Karpas-422 (cell line): ENCODE results near the gene NEO1. TPM values are rescaled to one million over a fixed set of nuclear protein-coding genes. Genes with fewer than 3 reads are reported as not detected.

Source experiments
- DNase-seq: peaks from one replicate; pipeline ENCODE4 v3.0.0-alpha.2; 2015
- H2AFZ ChIP-seq: fragments of 200-600 bp; sonication (generic); 2 replicates; pipeline ENCODE4 v1.6.1; 2014; ENCODE audit warnings: antibody characterized with exemption, low read length, mixed read lengths
- H3K27ac ChIP-seq: fragments of 200-600 bp; sonication (generic); 2 replicates; pipeline ENCODE4 v1.5.1; 2014; ENCODE audit warnings: mild to moderate bottlenecking, low read length, moderate library complexity
- H3K27me3 ChIP-seq: fragments of 200-600 bp; sonication (generic); 2 replicates; pipeline ENCODE4 v1.6.1; 2014; ENCODE audit warnings: low read length, mixed read lengths
- H3K36me3 ChIP-seq: fragments of 200-600 bp; sonication (generic); 2 replicates; pipeline ENCODE4 v1.6.1; 2014; ENCODE audit warnings: low read length, mixed read lengths; ENCODE audit not compliant: insufficient read depth
- H3K4me1 ChIP-seq: fragments of 200-600 bp; sonication (generic); 2 replicates; pipeline ENCODE4 v1.6.1; 2014; ENCODE audit warnings: mild to moderate bottlenecking, low read length, mixed read lengths
- H3K4me2 ChIP-seq: fragments of 200-600 bp; sonication (generic); 2 replicates; pipeline ENCODE4 v1.6.1; 2014; ENCODE audit warnings: low read length, low read depth, mild to moderate bottlenecking; ENCODE audit not compliant: poor library complexity, severe bottlenecking
- H3K4me3 ChIP-seq: fragments of 200-600 bp; sonication (generic); 2 replicates; pipeline ENCODE4 v1.5.1; 2014; ENCODE audit warnings: mild to moderate bottlenecking, antibody characterized with exemption, low read length, mixed read lengths
- H3K79me2 ChIP-seq: fragments of 200-600 bp; sonication (generic); 2 replicates; pipeline ENCODE4 v1.6.1; 2014; ENCODE audit warnings: mild to moderate bottlenecking, low read length, mixed read lengths
- H3K9ac ChIP-seq: fragments of 200-600 bp; sonication (generic); 2 replicates; pipeline ENCODE4 v1.6.0; 2014; ENCODE audit warnings: low read length
- H3K9me2 ChIP-seq: fragments of 200-600 bp; sonication (generic), shearing (Covaris generic); replicated peaks from 2 replicates; pipeline ENCODE4 v1.6.0; 2014; ENCODE audit warnings: mild to moderate bottlenecking, low read length, moderate library complexity; ENCODE audit not compliant: insufficient read depth
- H3K9me3 ChIP-seq: fragments of 300-700, 200-600 bp; sonication (generic); 2 replicates; pipeline ENCODE4 v1.6.1; 2014; ENCODE audit warnings: low read length, mixed read lengths
- H4K20me1 ChIP-seq: fragments of 200-600 bp; sonication (generic); 2 replicates; pipeline ENCODE4 v1.6.1; 2014; ENCODE audit warnings: mild to moderate bottlenecking, antibody characterized with exemption, low read length, low read depth; ENCODE audit not compliant: insufficient read depth
- total RNA-seq: library from RNA; depleted of rRNA; stranded (reverse); fragments of >200 nt; shearing (Covaris generic); gene quantifications from 2 replicates; pipeline ENCODE4 v1.2.3, GENCODE V29; 2014; ENCODE audit warnings: low replicate concordance

The NEO1 gene
- total RNA-seq, 1 experiment from 2014 or later, result 7.6 TPM

DNA sequence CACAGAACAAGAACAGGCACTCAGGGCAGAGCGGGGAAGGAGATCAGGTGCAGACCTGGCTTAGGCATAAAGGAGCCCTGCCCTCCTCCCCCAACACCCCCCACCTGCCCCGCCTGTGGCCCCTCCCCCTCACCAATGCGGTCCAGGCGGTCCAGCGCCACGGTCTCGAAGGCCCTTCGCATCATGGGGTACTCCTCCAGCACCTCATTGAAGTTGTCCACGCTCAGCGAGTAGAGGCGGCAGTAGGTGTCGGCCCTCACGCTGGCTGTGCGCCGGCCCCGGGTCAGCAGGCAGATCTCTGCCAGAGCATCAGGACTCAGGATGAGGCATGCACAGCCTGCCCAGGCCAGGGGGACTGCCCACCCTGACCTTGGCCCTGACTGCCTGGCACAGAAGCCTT lies 271.7 kb downstream of the NEO1 start:
- H3K9me3 ChIP-seq, result no peaks in the 10 kb centered on the region
- H3K9me2 ChIP-seq, result no peaks in the 10 kb centered on the region
- H3K9ac ChIP-seq, result no peak overlapping the region
- no peak overlapping the region for H2AFZ ChIP-seq
- no peaks in the 10 kb centered on the region for H3K4me1 ChIP-seq
- H4K20me1 ChIP-seq, result no peaks in the 10 kb centered on the region
- H3K4me2 ChIP-seq, result no peak overlapping the region
- H3K36me3 ChIP-seq, result no peaks in the 10 kb centered on the region
- H3K27me3 ChIP-seq, result no peaks in the 10 kb centered on the region
- no peak overlapping the region for H3K27ac ChIP-seq
- H3K4me3 ChIP-seq, result no peak overlapping the region
- no peaks in the 10 kb centered on the region for H3K79me2 ChIP-seq
- DNase-seq, result no peak

DNA sequence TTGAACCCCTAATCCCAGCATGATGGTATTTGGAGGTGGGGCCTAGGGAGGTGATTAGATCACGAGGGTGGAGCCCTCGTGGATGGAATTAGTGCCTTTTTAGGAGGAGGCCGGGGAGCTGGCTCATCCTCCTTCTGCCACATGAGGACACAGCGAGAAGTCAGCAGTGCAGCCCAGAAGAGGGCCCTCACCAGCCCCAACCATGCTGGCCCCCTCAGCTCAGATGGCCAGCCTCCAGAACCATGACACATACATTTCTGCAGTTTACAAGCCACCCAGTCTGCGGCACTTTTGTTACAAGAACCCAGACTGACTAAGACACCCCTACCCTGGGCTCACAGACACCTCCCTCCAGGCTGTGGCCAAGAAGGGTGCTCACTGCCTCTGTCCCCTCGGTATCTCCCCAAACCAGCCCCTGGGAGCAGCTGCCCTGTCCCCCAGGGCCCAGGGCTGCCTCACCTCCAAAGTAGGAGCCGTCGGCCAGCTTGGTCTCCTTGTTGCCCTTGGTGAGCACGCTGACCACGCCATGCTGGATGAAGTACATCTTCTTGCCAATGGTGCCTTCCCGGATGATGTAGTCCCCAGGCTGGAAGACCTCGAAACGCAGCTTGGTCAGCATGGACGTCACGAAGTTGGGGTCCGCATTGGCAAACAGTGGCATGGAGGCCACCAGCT lies 272.4 kb downstream of the NEO1 start:
- Histone ChIP-seq H3K9me3 (no peaks in the 10 kb centered on the region), H3K4me2 (no peak overlapping the region)

DNA sequence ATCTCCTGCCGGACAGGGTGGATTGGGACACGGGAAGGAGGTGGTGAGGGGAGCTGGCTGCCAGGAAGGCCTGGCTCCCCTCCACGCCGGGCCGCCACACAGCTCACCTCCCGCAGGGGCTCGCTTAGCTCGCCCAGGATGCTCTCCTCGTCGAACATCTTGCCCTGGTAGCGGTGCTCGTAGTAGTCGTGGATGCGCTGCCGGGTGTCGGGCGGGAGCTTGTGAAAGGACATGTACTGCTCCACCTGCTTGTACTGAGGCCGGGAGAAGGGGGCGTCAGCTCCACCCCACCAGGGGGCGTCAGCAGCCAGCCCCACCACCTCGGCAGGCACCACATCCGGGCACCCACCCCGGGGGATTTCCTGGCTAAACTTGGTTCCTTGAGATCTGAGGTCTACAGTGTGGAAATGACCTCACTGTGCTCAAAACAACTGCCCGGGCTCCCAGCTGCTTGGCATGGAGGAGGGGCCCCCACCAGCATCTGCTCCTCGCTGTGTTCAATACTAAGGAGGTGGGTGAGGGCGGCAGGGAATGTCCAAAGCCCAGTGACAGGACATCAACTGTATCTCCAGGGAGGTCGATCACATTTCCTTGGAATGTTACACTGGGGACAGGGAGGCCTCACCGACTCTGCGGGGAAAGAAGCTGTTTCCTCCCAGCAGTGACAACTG lies 273.1 kb downstream of the NEO1 start:
- no peak for DNase-seq
- Histone ChIP-seq H3K4me3 (no peak overlapping the region), H3K4me2 (no peak overlapping the region), H3K27me3 (no peaks in the 10 kb centered on the region), H3K36me3 (no peaks in the 10 kb centered on the region), H3K4me1 (no peaks in the 10 kb centered on the region), H3K9me2 (no peaks in the 10 kb centered on the region), H4K20me1 (no peaks in the 10 kb centered on the region), H3K27ac (no peak overlapping the region), H2AFZ (no peak overlapping the region), H3K9ac (no peak overlapping the region), H3K9me3 (no peaks in the 10 kb centered on the region), H3K79me2 (no peaks in the 10 kb centered on the region)

More for the DNA sequence above, 272.4 kb downstream of the NEO1 start:
- Histone ChIP-seq H3K9me2 (no peaks in the 10 kb centered on the region), H3K4me3 (no peak overlapping the region), H3K36me3 (no peaks in the 10 kb centered on the region), H2AFZ (no peak overlapping the region), H3K79me2 (no peaks in the 10 kb centered on the region), H3K27me3 (no peaks in the 10 kb centered on the region), H4K20me1 (no peaks in the 10 kb centered on the region), H3K27ac (no peak overlapping the region), H3K4me1 (no peaks in the 10 kb centered on the region), H3K9ac (no peak overlapping the region)
- DNase-seq, result no peak

GRCh38 chr15:73326157-73326556 lies 273.9 kb downstream of the NEO1 start:
- Histone ChIP-seq H3K4me2 (no peak overlapping the region), H3K9me2 (no peaks in the 10 kb centered on the region), H2AFZ (no peak overlapping the region), H3K36me3 (no peaks in the 10 kb centered on the region), H3K79me2 (no peaks in the 10 kb centered on the region), H4K20me1 (no peaks in the 10 kb centered on the region), H3K4me3 (no peak overlapping the region), H3K9me3 (no peaks in the 10 kb centered on the region), H3K9ac (no peak overlapping the region), H3K27me3 (no peaks in the 10 kb centered on the region), H3K27ac (no peak overlapping the region), H3K4me1 (no peaks in the 10 kb centered on the region)
- DNase-seq, result no peak

- H4K20me1 ChIP-seq, result no peaks in the 10 kb centered on the region
- H3K4me3 ChIP-seq, result no peak overlapping the region
- H3K4me2 ChIP-seq, result no peak overlapping the region
- no peaks in the 10 kb centered on the region for H3K9me2 ChIP-seq
- no peaks in the 10 kb centered on the region for H3K27me3 ChIP-seq
- H3K9ac ChIP-seq, result no peak overlapping the region
- no peak overlapping the region for H2AFZ ChIP-seq
- no peak overlapping the region for H3K27ac ChIP-seq
- DNase-seq, result no peak
- no peaks in the 10 kb centered on the region for H3K9me3 ChIP-seq
- H3K36me3 ChIP-seq, result no peaks in the 10 kb centered on the region
- H3K4me1 ChIP-seq, result no peaks in the 10 kb centered on the region
- H3K79me2 ChIP-seq, result no peaks in the 10 kb centered on the region
Observed at GRCh38 chr15:73328149-73328820, 276.0 kb downstream of the NEO1 start.

GRCh38 chr15:73328981-73329380 lies 276.7 kb downstream of the NEO1 start:
- H3K4me2 ChIP-seq, result no peak overlapping the region
- no peak overlapping the region for H3K27ac ChIP-seq
- no peaks in the 10 kb centered on the region for H3K27me3 ChIP-seq
- H2AFZ ChIP-seq, result no peak overlapping the region
- no peaks in the 10 kb centered on the region for H3K4me1 ChIP-seq
- no peaks in the 10 kb centered on the region for H3K9me2 ChIP-seq
- H3K9me3 ChIP-seq, result no peaks in the 10 kb centered on the region
- no peaks in the 10 kb centered on the region for H4K20me1 ChIP-seq
- no peak overlapping the region for H3K4me3 ChIP-seq
- no peak for DNase-seq
- no peak overlapping the region for H3K9ac ChIP-seq
- no peaks in the 10 kb centered on the region for H3K79me2 ChIP-seq
- H3K36me3 ChIP-seq, result no peaks in the 10 kb centered on the region

GRCh38 chr15:73329501-73330200 lies 277.4 kb downstream of the NEO1 start:
- no peaks in the 10 kb centered on the region for H3K4me1 ChIP-seq
- no peak overlapping the region for H3K27ac ChIP-seq
- no peak overlapping the region for H3K9ac ChIP-seq
- no peaks in the 10 kb centered on the region for H3K36me3 ChIP-seq
- no peaks in the 10 kb centered on the region for H3K9me2 ChIP-seq
- H3K27me3 ChIP-seq, result no peaks in the 10 kb centered on the region
- H2AFZ ChIP-seq, result no peak overlapping the region
- no peak for DNase-seq
- H3K4me3 ChIP-seq, result no peak overlapping the region
- no peak overlapping the region for H3K4me2 ChIP-seq
- no peaks in the 10 kb centered on the region for H3K79me2 ChIP-seq
- H4K20me1 ChIP-seq, result no peaks in the 10 kb centered on the region
- H3K9me3 ChIP-seq, result no peaks in the 10 kb centered on the region
